ENCODE data around the gene MRPL18.

- TF ChIP-seq TSHZ2 (CRISPR knock-in tag; IDR thresholded peaks at IDR 0.05): no peak
- TF ChIP-seq PATZ1 (CRISPR knock-in tag; IDR thresholded peaks at IDR 0.05; ENCODE audit: borderline replicate concordance): no peak
- TF ChIP-seq ZFP30 (CRISPR knock-in tag; IDR thresholded peaks at IDR 0.05): no peak
- no peak for TF ChIP-seq ARNTL (CRISPR knock-in tag; IDR thresholded peaks at IDR 0.05; ENCODE audit: borderline replicate concordance, low read depth)
- TF ChIP-seq PPARA (CRISPR knock-in tag; IDR thresholded peaks at IDR 0.05; ENCODE audit: borderline replicate concordance): no peak
- no peak for TF ChIP-seq ZFP3 (CRISPR knock-in tag; IDR thresholded peaks at IDR 0.05)
- no peak for TF ChIP-seq OSR1 (CRISPR knock-in tag; IDR thresholded peaks at IDR 0.05)
- TF ChIP-seq CSDC2 (CRISPR knock-in tag; IDR thresholded peaks at IDR 0.05): no peak
- TF ChIP-seq RARB (CRISPR knock-in tag; IDR thresholded peaks at IDR 0.05): no peak
- no peak for TF ChIP-seq CREB5 (CRISPR knock-in tag; IDR thresholded peaks at IDR 0.05; ENCODE audit: low read depth)
- TF ChIP-seq ESRRG (CRISPR knock-in tag; IDR thresholded peaks at IDR 0.05): no peak
- TF ChIP-seq TCF4 (CRISPR knock-in tag; IDR thresholded peaks at IDR 0.05; ENCODE audit: borderline replicate concordance): no peak
- TF ChIP-seq ISL1 (CRISPR knock-in tag; IDR thresholded peaks at IDR 0.05): no peak
These were observed at the start of gene MRPL18 for GRCh38 chr6:159790149-159790955.

Measured in SK-N-SH treated with all-trans-retinoic acid at 6 μM for 48 hours (cell line).